HG03060 (cell line): ENCODE results near the gene MYO18A.
"Not testable (repeated sequence)": the region's sequence is repeated elsewhere in the genome, so short reads cannot be mapped to it uniquely, and the experiment has no call there.

Source experiments
- ATAC-seq: cut with Tn5 transposase; IDR thresholded peaks from one replicate; pipeline ENCODE4 v1.9.1; 2021; ENCODE audit warnings: low read depth, moderate number of reproducible peaks; ENCODE audit not compliant: unreplicated experiment

MYO18A gene

GRCh38 chr17:29195465-29196081 lies 15.4 kb upstream of the MYO18A start:
- no peak for ATAC-seq

- no peak for ATAC-seq
Observed at GRCh38 chr17:29194669-29195068, 14.5 kb upstream of the MYO18A start.

DNA sequence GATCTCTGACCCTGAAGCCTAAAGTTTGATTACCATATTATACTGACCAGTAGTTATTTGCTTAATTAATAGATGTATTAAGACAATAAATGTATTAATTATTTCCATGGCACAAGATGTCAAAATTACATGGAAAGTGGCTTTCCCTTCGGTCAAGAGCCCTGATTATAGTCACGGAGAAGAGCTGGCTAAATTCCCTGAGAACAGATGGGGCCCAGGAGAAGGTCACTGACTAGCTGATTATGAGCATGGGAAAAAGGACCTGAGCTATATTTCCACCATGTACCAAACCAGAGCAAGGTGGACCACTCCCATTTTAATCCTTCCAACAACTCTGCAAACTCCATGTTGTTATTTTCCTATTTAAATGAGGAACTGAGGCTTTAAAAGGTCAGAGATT lies 12.9 kb upstream of the MYO18A start:
- ATAC-seq = no peak

DNA sequence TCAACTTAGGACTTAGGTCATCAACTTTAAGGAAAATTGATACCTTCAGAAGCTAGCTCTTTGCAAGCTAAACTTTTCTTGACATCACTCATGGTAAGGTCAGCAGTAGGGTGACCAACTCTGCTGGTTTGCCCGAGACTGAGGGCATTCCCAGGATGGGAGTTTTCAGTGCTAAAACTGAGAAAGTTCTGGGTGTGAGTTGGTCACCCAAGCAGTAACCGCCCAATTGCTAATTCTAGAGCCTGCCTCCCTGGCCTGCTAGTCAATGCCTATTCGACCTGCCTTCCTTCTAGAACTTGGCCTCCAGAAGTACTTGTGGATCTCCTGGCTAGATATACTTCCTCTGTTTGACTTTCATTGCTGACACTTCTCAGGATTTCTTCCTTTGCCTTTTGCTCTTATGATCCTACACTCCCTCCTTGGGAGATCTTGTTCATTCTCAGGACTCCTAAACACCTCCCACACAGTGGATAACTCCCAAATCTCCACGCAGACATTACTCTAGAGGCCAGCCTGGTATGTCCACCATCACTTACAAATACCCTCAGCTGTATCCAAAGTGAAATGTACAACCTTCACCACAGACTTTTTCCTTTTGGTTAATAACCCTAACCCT lies 10.5 kb upstream of the MYO18A start:
- ATAC-seq = no peak

DNA sequence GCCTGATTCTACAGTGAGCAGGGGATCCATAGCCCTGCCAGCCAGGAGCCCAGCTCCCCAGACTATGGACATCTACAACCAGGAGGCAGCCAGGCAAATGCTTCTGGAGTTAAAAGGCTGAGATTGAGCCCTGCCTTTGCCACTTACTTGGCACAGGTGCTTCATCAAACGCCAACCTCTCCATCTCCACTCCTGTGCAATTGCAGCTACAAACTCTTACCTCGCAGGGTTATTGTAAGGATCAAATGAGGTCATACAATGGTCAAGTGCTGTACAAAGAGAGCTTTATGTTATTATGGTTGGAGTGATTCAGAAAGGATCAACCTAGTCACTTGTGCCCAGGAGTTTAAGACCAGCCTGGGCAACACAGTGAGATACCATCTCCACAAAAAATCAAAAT lies 9.8 kb upstream of the MYO18A start:
- ATAC-seq = no peak

- no peak for ATAC-seq
Observed at GRCh38 chr17:29189355-29189754, 9.2 kb upstream of the MYO18A start.

GRCh38 chr17:29181226-29181625 lies 1.0 kb upstream of the MYO18A start:
- ATAC-seq = no peak

- ATAC-seq = no peak
Observed at GRCh38 chr17:29180788-29181160, 576 bp upstream of the MYO18A start.

DNA sequence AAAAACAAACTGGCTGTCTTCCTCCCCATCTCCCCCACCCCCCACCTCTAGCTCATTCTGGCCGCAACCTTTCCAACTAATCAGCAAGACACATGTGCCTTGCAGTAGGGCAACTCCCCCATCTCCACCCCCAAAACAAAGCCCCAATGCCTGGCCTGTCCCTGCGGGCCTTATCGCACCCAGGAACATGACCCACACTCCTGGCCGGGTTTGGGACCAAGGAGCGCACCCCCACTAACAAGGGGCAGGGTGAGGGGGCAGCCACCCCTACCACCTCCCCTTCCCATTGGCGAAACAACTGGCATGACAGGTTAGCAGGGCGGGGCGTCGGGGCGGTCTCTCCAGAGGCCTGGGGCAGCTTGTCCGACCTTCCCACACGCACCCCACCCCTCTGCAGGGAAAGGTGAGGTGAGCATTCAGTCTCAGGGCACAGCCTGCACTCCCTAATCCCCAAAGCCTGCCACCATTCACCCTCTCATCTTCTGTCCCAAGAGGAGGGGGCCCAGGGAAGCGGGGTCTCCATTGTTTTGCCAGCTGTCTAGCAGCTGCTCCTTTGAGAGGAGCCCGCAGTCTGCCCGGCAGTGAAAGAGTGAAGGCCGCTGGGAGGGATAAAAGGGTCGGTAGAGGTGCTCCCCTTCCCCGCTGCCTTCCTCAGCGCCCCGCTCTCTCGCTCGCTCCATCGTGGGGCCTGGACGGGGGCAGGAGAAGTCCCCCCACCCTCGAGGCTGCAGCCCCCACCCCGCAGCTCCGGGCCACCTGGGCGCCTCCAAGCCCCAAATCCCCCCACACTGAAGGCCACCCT lies 765 bp downstream of the MYO18A start:
- no peak for ATAC-seq

- ATAC-seq = no peak
Observed at GRCh38 chr17:29178750-29179231, 1.4 kb downstream of the MYO18A start.

DNA sequence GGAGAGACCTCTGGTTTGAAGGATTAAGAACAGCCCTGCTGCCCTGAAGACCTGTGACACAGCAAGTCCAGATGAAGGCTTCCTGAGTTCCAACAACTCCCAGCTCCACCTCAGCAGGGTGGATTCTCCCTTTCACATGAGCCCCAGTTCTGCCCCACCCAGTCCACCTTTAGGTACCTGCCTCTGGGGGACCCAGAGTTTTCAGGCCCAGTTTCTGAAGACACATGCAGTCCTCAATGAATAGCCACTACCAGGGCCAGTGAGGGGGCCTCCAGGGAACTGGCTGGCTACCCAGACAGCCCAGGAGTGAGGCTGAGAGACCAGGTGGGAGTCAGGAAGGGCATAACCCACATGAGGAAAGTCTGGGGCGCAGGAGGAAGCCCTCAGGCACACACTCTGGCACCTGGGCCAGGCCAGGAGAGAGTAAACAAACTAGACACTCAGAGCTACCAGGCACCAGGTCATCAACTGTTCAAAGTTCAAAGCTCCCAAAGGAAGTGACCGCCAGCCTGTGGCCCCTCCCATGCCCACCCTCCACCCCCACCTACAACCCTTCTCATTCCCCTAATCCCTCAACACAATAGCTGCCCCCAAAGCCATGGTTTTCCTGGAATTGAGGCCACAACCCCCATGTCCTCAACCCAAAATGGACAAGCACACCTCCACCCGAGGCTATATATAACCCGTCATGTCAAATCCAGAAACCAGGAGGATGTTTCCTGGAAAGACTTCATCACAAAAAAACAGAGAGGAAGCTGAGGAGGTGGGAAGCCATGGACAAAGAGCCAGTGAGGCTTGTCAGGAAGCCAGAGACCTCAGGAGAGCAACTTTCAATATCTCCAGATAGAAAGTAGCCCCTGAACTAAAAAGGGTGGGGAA lies 2.1 kb downstream of the MYO18A start:
- ATAC-seq = no peak

GRCh38 chr17:29177541-29177870 lies 2.7 kb downstream of the MYO18A start:
- no peak for ATAC-seq

DNA sequence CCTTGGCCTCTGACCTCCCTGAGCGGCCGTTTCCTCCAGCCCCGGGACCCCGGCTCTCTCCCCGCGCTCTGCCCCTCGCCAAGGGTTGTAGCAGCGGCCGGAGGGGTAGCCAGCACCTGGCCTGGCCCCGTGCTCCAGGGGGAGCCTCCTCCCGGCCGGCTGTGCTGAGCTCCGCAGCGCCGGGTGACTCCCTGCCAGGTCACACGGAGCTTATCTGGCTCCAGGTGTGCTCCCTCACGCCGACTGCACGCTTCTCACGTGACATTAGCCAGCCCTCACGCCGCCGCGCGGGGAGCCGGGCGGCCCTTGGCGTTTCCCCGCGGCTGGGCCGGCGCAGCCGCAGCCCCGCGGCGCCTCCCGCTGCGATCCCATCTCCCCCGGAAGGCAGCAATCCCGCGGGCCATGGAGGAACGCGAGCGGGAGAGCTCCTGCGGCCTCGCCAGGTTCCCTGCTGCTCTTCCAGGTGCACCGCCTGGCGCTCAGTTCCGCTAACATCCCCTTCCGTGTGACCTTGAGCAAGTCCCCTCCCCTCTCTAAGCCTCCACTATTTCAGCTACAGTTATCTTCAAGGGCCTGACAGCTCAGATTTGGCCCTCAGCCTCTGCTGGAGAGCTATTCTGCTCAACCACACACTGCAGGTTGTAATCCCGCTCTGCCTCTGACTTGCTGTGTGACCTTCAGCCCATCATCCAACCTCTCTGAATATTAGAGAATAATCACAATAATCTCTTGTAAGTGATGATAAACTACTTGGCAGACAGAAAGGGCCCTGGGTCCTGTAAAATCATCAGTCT lies 3.4 kb downstream of the MYO18A start:
- no peak for ATAC-seq

GRCh38 chr17:29175349-29175748 lies 4.8 kb downstream of the MYO18A start:
- ATAC-seq = no peak

DNA sequence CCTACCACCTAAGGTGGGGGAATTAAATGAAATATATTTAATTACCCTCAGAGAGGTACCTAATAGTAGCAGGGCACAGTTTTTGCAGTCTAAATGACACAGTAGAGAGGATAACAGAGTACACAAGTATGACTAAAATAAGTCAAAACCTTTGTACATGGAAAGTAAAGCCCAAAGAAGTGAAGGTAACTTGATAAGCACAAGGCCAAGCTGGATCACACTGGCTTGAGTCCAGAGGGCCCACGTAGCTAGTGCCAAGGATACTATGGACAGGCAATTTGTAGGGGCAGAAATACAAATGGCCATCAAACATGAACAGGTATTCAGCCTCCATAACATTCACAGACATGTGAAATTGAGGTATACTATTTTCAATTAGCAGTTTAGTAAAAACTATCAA lies 7.6 kb downstream of the MYO18A start:
- ATAC-seq = no peak

- no peak for ATAC-seq
Observed at GRCh38 chr17:29170682-29171081, 9.5 kb downstream of the MYO18A start.

- ATAC-seq = no peak
Observed at GRCh38 chr17:29169806-29170591, 10.2 kb downstream of the MYO18A start.

- not testable (repeated sequence) for ATAC-seq
Observed at GRCh38 chr17:29168759-29169126, 11.5 kb downstream of the MYO18A start.

DNA sequence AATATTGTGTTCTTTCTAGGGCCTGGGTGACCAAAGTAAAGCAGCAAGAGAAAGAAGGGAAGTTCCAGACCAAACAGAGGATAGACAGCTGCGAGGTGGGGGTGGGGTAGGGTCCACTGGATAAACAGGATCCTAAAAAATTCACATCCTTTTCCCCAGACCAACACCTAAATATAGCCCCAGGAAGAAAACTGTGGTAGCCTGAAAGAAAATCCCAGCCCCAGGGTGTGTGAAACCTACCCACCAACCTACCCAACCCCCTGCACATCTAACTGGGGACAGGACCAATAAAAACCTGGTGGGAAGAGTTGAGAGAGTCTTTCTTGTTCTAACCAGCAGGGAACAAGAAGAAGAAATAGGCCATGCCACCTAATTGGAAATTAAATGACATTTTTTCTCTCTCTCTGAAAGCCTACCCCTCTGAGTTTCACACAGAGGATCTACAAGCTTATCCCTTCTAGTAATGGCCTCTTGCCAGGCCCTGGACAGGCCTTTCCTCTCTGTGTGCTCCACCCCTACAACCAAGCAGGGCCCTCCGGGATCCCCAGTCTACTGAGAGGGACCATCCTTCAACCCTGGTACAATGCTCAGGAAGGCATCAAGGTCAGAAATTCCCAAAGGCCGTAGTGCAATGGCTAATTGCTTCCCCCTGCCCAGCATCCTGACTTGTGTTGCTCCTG lies 12.0 kb downstream of the MYO18A start:
- no peak for ATAC-seq
